HG02642 (cell line): ENCODE measurements around the gene ATG4C.

Source experiments
- ATAC-seq: cut with Tn5 transposase; IDR thresholded peaks from one replicate; pipeline ENCODE4 v1.9.1; 2021; ENCODE audit warnings: mild to moderate bottlenecking; ENCODE audit not compliant: unreplicated experiment, poor library complexity

Gene ATG4C

DNA sequence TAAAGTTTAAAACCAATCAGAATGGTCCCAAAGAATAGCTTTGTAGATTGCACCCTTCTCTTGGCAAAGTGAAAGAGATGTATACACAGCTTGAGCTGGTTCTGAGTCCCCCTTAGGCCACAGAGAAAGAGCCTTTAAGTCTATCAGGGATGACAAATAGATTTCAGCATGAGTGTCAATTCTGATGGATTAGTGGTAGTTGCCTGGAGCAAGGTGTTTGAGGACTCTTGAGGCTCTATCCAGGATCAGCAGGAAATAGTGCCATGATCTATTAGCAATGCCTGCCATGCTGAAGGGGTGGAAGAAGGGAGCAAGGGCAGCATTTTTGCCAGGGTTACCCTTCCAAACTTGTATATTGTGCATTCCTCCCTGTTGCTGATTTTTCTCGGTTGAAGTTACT lies 116.6 kb downstream of the ATG4C start:
- ATAC-seq, result no peak

DNA sequence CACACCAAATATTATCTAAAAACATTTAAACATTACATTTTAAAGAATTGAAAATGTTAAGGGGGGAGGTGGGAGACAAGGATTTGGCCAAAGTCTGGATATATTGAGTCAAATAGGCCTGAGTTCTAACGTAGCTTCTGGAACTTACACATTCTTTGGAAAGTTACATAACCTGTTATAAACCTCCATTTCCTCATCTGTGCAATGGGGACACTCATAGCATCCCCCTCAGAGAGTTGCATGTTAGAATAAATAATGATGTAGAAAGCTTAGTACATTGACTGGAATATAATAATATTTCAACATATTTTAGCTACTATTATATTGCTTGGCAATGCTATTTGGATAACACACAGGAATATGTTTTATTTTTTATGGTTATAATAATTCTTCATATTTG lies 117.7 kb downstream of the ATG4C start:
- ATAC-seq, result no peak

DNA sequence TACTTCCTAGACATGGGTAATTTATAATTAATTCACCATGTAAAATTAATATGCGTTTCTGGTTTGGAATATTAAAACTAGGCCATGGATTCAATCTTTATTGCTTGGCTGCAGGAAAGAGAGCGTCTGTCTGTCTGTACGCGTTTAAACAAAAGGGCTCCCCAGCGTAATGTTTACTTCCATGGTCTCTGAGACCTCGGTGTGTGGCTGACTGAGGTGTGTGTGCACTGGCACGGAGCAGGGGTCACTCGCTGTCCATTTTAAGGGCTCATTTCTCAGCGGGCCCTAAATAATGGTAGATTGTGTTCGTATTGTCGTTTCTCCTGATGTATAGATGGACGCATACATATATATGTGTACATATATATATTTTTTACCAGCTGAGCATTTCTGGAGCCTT lies 119.6 kb downstream of the ATG4C start:
- ATAC-seq, result no peak

DNA sequence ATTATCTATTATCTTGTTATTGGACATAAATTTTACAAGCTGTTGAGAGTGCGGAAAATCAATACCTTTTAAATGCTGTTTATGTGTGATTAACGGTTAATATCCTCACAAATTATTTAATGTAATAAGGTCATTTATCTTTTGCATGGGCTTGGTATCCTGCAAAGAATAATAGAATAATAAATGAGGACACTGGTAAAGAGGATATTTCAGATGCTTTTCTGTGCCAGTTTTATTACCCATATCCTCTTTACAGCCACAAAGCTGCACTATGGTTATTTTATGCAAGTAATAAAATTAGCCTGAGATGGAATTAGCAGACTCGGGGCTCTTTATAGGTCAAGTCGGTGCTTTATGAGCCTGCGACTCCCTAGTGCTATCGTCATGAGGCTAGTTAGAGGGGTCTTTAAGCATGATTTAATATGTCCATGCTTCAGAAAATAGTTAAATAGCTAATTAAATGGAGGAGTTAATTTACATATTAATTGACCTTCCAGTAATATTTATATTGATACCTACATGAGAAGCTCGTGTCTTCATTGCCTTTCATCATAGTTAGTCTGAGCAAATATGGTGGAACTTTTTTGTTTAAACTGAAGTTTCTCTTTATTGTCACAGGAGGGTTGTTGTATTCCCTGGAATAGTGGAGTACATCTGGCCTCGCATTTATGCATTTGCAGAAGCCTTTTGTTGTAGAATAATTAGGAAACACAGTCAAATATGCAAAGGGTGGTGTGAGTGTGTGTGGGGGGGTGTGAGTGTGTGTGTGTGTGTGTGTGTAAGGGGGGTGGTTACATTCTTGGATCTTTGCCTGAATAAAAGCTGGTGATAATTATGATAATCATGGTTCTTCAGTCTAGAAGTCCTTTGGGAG lies 120.3 kb downstream of the ATG4C start:
- ATAC-seq, result no peak

DNA sequence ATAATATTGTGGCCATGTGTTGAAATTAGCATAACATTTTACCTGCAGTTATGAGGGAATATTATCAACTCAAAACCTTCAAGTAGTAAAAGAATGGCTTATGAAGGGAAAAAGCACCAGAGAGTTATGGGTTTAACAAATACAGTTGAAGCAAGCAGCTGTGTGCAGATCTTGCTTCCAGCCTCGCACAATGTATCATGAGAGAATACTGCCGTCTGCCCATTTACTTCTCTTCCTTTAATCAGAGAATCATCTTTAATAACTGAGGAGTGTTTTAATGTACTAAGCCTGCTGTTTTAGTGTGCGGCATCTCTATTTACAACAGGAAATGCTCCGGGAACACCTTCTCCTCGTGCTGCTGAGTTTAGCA lies 120.9 kb downstream of the ATG4C start:
- no peak for ATAC-seq

DNA sequence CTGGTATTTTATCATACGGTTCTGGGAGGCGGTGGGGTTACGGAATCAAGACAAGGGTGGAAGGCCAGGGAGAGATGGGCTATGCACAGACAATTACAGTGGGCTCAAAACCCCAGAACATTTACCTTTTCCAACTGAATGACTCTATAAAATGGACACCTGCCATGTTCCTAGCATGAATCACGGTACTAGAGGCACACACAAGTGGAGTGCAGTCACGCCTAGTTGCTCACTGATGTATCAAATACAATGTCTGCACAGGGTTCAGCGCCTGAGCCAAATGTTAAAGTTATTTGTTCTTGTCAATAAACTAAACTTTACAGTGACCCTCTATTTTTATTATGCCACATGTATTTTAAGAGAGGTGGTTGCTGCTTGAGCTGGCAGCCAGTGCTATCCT lies 121.4 kb downstream of the ATG4C start:
- ATAC-seq, result no peak

DNA sequence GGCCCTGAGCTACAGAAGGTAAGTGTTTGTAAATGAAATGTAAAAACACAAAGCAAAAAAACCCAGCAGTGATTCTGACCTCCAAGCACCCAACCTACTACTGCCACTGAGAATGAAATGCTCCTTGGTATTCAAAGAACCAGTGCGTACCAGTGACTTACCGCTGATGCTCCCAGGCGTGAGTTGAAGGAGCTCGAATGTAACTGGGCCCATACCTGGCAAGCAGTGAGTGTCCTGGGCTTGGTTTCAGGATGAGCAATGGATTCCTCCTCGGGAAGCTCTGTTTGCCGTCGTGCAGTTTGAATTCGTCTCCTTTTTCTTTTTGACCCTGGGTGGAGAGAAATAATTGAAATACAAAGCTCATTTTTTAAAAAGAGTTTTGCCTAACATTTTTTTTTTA lies 121.9 kb downstream of the ATG4C start:
- ATAC-seq, result no peak

DNA sequence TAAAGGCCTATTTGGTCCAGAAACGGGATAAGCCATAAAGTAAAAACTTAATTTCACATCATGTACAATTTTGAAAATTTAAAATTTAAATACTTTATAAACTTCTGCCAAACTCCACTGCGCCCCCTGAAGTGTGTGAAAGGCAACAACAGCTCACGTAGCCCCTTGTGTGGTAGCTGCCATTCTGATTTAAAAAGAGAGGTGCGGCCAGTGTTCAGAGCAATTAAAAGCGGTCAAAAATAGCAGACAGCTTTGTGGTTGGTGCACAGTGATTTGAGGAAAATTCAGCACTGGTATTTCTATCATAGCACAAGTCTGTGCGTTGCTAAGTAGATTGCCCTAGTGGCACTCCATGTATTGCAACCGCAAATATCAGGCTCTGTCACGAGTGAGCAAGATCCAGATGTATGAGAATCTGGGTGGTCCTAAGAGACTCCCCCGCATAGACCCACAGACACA lies 122.5 kb downstream of the ATG4C start:
- ATAC-seq, result no peak

DNA sequence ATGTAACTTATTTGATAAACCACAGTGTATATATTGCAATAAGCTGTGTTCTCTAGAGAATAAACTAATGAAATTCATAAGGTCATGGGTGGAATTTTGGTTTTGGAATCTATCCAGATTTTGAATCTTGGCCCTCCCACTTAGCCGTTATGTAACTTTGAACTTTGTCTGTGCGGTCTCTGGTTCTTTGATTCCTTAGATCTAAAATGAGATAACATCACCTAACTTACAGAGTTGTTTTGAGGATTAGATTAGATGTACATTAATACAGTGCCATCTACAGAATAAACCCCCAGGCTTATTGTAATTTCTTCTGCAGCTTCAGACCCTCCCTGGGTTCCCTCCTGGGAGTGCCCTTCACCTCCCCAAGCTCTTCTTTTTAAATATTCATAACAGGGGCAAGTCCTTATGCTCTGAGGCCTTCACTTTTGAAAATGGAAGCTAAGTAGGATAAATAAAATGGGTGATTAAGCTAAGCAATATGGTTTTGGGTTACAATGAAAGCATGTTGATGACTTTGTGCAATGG lies 124.3 kb downstream of the ATG4C start:
- ATAC-seq, result no peak

DNA sequence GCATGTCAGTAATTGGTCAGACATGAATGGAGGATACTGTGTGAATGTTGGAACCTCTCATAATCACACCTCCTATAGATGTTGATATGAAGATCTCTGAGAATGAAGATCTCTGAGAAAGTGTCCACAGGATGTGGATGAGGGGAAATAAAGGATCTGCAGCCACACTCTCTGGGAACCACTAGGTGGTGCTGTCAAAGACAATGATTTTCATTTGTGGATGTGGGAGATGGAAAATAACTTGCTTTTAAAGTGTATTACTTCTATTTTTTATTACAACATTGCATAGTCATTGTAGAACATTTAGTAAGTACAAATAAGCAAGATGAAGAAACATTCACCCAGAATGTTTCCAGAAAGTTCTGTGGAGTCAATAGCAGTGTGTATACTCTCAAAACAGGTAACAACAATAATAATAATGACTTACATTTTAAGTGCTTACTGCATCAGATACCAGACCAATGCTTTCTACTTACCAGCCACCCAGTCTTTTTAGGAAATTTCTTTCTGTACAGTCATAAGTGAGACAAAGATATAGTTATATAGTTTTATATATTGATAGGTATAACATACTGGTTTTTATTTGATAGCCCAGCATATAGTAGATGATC lies 128.2 kb downstream of the ATG4C start:
- ATAC-seq, result no peak
